Activated CD8-positive, alpha-beta memory T cell treated with anti-CD3 and anti-CD28 coated beads, Interleukin-2, amount 50 U/mL, for 4 hours (primary cell): ENCODE data around the gene SMC1A.
"Not testable (repeated sequence)": the region's sequence is repeated elsewhere in the genome, so short reads cannot be mapped to it uniquely, and the experiment has no call there.

Experiments
- DNase-seq: peaks from one replicate; pipeline ENCODE4 v3.0.0-alpha.2; 2020

The SMC1A gene

DNA sequence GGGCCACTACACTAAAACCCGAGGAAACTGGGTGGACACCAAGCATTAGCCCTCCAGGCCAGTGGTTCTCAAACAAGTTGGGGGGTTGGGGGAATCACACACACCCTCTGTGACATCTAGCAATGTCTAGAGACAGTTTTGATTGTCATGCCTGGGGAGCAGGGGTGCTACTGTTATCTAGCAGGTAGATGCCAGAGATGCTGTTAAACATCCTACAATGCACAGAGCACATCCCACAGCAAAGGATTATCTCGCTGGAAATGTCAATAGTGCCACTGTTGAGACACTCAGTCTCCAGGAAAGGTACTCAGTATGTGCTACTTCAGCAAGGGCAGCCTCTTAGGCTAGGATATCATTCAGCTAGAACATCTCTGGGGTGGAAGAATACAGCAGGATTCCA, 1.3 kb downstream of the SMC1A start:
- DNase-seq: no peak

DNA sequence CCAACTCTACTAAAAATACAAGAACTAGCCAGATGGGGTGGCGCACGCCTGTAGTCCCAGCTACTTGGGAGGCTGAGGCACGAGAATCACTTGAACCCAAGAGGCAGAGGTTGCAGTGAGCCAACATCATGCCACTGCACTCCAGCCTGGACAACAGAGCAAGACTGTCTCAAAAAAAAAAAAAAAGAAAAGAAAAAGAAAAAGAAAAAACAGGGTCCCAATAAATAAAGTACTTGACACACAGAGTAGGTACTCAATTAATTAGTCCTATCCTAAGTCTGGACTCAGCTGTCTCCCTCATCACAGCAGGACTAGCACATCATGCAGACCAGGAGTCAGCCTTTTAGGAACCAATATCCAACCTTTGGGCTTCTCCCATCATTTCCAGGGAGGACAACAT, 2.1 kb downstream of the SMC1A start:
- DNase-seq: not testable (repeated sequence)

DNA sequence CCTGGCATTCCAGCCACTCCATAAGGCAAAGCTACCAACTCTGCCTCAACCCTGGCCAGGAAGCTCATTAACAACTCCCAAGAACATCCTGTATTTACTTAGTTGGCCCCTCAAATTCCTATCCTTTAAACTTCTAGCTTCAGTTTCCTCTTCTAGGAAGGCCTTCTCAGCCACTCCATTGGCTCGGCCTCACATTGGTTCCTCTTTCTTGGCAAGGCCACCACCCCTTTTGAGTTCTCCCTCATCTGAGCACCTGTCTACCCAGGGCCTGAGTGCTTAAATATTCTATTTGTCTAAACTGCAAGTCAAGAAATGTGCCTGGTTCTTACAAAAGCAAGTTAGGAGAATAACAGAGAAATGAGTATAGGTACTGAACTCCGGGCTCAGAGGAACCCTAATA, 10.0 kb downstream of the SMC1A start:
- DNase-seq: no peak

DNA sequence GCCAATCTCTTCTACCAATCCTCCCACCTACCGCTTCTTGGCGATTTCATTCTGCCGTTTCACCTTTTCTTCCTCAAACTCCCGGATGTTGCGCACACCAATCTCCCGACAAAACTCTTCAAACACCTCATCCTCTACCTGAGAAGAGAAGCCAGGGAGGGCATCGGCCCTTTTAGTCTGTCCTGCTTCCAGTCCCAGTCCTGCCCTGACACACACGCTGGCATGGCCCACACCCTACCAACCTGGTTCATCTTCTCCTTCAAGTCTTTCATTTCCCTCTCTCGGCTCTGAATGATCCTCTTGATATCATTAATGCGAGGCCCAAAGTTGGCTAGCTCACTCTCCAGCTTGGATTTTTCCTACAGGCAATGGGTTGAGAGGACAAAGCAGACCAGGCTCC, 18.9 kb downstream of the SMC1A start:
- DNase-seq: no peak

DNA sequence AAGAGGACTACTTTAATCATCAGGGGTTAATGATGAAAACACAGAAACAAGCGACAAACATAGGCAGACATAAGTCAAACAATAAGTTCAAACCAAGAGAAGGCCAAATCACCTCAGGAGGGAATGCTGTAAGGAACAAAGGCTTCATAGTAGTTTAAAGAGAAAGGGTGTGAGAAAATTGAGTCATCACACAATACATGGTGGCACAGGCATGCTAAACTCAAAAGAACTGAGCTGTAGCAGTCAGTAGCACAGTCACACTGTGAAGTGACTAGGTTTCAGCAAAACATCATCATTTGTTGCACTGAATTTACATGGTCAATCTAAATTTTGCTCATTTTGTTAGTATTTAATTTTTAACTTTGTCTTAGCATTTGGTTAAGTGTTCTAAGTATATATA, 24.2 kb downstream of the SMC1A start:
- DNase-seq: no peak

DNA sequence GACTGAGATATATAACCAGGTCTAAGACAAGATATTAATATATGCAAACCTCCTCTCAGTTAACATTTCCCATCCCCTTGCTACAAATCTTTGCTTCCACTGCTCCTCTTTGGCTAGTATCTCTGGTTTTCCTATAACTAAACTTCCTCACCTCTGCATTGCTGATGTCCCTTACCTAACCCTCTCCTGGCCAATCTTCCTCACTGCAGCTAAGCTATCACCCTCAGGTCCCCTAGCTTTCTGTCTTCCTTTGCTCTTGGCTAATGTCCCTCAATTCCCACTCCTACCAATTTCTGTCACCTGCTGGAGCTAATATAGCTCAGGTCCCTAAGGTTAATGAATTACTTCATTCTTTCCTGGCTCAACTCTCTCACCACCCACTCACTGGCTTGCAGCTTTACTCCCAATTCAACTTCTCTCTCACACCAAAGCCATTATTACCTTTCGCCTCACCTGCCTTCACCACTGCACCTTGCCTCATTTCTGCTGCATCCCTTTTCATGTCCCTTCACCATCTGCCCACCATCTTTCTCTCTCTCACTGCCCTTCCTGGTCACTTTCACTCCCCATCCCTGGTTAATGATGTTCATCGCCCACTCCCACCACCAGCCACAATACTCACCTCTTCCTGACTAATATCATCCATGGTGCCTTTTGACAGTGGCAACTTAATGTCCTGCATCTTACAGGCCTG, 26.7 kb downstream of the SMC1A start:
- no peak for DNase-seq

DNA sequence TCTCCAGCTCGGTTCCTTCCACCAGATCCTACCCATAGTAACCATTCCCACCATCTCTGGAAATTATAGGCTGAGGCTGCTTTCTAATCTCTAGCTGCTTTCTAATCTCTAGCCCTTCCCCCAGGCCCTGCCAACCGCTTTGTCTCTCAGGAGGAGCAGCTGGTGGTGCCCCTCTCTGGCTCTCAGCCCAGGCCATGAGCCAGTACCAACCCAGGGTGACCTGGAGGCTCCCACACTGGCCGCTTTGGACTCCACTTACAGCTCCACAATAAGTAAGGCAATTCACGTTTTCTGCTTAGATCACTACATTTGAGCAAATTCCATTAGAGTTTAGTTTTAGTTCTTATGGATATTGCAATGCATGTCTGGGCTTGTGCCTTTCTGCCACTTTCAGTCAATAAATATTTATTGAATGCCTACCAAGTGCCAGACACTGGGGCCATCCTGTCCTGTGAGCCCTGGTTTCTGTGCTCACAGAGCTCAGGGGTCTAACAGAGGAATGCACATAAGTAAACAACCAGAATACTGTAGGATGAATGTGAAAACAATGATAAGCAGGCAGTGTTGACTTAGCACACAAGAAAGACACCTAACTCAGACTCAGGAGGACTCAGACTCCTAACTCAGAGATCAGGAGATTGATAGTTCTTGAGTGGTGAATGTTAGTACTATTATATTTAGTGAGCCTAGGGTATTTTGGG, 38.9 kb downstream of the SMC1A start:
- DNase-seq: no peak

DNA sequence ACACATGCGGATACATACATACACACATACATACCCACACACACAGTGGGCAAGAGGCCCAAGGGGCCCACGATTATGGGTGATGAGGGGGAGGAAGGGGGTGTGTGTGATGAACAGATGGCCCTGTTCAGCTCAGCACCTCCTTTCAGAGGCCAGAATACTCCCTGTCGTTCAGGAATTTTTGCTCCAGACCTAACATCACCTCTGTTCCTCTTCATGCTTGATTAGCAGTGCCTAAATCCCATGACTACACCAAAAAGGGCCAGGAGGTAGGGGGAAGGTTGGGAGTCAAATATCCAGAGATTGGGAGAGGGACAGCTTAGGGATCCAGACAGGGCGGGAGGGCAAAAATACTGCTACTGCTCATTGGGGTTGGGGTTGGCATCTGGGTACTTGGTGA, 42.7 kb downstream of the SMC1A start:
- DNase-seq: no peak

DNA sequence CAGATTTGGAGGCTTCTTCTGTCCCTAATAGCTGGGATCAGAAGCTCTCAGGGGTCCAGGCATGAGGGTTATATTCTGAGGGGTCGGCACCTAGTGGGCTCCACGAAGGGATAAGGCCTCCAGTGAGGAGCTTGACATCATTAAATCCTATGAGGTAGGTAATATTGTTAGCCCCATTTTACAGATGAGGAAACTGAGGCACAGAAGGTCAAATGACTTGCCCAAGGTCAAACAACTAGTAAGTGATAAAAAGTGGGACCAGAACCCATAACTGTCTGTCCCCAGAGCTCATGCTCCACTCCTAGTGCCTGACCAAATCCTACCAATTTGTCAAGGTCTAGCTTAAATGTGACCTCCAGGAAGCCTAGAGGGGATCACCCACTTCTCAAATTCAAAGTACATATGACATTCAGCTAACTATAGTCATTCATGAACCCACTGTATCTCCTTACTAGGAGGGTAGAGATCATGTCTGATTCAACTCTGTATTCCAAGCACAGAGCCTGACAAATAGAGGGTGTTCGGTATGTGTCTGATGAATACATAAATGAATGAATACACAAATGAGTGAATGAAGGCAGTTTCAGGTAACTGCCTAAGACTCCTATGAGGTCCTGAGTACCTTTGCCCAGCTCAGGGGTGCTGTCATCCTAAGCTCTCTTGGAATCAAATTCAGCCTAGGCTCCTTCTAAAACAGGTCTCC, 43.3 kb downstream of the SMC1A start:
- no peak for DNase-seq

DNA sequence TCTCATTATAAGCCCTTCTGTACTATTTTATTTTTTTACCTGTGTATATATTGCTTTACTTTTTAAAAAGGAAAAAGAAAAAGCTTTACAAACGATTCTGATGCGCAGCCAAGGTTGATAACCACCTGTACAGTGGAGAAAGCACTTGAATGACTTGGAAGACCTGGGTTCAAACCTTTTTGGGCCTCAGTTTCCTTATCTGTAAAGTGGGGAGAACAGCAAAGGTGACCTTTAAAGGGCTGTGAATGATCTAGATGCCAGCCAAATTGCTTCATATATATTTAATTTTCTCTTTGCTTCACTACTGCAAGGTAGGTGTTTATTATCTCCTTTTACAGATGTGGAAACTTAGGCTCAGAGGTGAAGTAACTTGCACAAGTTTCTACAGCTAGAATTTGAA, 45.0 kb downstream of the SMC1A start:
- no peak for DNase-seq

DNA sequence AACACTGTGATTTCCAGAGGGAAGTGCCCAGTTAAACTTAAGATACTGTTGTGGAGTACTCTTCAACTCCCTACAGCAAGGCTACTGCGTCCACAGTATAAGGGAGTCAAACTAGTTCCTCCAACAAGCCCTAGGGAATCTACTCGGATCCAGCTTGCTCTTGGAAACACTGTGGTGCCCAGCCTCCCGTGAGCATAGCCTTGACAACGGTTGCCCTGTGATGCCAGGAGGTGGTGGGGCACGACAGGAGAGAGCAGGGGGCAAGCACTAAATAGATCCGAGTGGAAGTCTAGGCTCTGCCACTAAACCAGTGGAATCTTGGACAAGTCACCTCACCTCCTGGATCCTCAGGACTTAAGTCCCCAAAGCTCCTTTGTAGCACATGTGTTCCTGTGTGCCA, 45.6 kb downstream of the SMC1A start:
- no peak for DNase-seq

DNA sequence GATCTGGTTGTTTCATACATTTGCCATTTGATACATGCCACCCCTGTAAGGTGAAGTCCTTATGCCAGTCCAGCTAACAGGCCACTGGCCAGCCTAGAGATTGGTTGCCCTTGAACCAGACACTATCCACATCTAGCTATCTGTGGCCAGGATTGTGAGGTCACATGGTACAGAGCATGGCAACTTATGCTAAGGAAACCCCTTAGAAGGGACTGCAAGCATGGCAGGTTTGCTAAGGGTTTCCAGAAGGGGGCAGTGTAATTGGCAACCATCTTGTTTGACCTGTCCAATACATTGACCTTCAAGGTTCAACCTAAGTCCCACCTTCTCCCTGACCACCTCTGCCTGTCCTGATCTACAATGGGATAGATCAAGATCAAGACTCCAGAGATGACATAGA, 47.5 kb downstream of the SMC1A start:
- no peak for DNase-seq

DNA sequence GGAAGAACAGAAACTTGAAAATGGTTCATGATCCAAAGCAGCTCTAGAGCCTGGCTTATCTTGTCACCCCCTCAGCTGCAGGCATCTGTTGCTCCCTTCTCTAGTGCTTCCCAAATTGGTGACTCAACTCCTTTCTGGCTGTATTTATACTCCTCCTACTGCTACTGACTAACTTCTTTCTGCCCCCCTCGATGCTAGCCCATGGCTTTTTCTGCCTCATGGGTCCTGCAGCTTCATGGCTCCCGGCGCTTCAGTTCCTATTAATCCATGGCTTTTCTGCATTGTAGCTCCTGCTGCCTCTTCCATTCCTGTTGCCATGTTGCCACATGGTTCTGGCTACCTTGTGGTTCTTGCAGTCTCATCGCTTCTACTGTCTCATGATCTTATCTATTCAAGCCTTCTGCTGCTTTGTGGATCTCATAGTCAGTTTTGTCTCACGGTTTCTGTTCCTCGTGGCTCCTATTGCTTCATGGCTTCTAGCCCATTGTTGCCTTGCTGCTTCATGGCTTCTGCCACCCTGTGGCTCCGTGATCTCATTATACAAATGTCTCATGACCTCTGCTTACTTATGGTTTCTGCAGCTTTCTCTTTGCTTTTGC, 48.1 kb downstream of the SMC1A start:
- DNase-seq: no peak

DNA sequence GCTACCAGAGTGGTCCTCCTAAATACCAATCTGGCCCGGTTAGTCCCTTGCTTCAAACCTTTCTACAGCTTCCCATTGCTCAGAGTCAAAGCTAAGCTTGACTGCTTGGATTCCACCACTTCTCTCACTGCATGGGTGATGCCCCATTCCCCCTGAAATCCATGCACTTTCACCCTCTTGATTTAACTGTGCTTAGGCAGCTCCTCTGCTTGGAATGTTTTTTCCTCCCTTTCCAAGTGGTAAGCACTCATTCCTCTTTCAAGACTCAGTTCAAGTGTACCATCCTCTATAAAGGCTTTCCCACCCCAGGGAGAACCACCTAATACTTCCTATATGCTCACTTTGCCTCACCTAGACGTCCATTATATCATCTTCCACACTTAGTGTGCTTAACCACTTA, 49.1 kb downstream of the SMC1A start:
- no peak for DNase-seq

DNA sequence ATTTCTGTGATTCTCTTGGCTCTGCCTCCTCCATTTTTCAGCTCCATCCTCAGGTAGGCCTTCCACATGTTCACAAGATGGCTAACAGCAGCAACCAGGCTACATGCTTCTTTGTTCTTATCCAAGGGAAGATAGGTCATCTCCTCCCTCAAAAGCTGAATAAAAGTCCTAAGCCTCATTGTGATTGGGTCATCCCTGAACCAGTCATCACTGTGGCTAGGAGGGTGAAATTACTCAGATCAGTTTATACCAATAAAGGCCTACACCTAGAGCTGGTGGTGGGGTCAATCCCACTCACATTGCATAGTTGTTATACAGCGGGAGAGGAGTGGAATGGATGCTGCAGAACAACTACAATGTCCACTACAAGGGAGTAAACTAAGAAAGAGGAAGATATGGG, 56.0 kb downstream of the SMC1A start:
- DNase-seq: not testable (repeated sequence)

DNA sequence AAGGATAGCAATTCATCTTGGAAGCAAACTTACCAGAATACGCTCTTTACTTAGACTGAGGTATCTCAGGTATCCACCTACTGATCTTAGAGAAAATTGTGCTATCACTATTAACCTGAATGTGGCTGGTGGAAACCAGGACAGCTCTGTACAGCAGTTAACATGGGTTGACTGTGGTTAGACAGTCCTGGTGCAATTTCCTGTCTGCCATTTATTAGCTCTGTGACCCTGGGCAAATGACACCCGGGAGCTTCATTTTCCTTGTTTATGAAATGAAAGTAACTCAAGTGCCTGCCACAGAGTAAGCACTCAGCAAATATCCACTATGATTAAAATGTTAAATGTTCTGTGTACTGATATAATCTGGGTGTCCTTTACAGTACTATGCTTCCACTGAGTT, 60.0 kb downstream of the SMC1A start:
- no peak for DNase-seq

DNA sequence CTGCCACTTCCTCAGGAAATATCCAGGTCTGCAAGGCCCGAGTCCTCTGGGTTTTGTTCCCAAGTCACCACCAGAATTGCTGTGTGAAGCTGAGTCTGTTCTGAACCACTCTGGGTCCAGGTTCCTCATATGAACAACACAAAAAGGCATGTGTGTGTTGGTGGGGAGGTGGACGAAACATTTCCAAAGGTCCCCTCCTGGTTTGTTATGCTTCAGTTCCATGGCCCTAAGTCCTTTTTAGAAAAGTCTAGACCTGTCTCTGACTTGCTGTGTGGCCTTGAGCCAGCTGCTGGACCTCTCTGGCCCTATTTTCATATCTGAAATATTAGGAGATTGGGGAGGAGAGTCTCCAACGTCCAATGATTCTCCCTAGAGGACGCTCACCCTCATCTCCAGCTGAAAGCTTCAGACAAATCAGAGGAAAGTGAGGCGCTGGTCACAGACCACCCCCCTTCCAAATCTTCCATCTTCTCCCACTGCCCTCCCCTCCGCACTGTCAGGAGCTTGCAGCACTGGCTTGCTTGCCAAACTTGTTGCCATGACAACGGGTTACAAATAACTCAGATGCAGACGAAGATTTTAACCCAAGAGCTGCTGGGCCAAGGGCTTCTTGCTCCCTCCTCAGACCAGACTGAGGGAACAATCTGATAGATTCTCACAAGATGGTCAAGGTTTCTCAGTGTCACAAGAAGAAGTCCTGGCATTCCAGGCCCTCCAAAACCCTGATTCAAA, 64.5 kb downstream of the SMC1A start:
- no peak for DNase-seq

DNA sequence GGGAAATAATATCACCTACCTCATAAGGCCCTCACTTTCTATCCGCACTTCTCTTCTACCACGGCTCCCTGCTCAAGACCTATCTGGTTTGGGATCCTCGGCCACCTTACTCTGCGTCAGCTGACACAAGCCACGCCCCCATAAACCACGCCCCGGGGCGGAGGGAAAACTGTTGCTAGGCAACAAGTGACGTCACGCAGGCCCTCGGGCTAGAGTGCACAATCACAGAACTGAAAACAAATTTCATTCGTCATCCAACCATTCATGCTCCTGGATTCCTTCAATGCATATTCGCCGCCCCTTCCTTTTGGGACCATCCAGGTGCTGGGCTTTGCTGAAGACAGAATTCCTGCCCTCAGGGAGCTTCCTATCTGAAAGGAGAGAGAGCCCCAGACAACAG, 66.3 kb downstream of the SMC1A start:
- no peak for DNase-seq

DNA sequence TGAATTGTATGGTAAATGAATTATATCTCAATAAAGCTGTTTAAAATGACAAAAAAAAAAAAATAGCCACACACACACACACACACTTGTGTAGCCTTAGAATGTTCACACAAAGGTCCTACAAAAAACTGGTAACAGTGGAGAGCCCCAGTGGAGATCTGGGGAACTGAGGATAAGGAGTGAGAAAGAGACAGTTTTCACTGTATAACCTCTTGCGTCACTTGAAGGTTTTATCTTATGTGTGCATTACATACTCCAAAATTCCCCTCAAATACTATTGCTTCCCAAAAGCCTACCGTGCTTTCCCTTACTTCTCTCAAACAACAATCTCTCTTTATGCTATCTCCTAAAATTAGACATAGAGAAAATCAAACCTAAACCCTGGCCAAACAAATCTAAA, 67.8 kb downstream of the SMC1A start:
- DNase-seq: no peak

DNA sequence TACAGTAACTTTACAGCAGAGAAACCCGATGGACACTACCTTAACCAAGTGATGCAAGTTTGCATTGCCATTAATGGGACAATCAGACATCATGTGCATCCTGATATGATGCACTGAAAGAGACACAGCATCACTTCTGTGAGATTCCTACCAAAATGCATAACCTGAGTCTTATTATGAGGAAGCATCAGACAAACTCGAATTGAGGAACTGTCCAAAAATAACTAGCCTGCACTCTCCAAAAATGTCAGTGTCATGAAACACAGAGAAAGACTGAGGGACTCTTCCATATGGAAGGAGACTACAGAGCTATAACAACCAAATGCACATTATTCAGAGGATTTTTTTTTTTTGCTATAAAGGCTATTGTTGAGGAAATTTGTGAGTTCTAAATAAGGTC, 74.5 kb downstream of the SMC1A start:
- DNase-seq: no peak

DNA sequence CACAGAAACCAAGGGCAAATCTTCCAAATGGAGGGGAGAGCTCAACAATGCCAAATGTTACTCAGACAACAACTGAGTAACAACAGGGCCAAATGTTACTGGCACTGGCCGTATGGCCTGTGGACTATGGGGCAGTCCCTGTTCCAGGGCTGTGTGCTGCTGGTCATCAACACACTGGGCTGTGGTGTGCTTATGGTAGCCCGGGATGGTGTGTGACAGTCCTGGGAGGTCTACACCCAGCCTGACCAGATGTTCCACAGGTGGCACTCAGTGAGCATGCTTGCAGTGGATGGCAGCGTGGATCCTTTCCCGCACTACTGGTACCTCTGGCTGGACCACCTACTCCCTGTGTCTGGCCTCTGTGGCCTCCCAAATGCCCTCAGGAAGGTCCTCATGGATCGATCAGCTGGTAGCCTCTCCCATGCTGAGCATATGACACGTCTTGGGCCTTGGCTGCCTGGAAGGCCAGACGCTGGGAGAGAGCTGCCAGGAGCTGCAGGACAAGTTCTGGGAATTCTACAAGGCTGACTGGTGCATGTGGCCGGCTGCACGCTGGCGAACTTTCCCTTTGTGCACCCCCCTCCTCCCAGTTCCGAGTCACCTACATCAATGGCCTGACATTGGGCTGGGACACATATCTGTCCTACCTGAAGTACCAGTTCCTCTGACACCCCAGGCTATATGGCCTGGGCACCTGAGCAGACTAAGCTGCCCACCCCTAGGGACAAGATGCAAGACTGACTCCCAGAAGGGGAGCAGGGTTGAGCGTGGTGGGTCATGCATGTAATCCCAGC, 81.4 kb downstream of the SMC1A start:
- DNase-seq: no peak

DNA sequence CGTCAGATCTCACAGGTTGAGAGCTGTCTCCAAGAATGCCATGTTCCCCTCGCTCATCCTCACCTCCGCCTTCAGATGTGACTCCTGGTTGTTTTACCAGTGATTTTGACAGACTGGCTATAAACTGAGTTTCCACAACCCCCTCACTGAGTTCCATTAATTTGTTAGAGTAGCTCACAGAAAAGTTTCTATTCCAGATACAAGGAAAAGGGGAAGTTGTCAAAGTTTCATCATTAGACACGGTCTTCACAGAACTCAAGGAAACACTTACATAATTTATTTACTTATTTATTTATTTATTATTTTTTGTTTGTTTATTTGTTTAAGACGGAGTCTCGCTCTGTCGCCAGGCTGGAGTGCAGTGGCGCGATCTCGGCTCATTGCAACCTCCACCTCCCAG, 85.4 kb downstream of the SMC1A start:
- no peak for DNase-seq
